IMR-90 (cell line): Measurements from ENCODE around the gene CYRIA. TPM values are rescaled to one million over a fixed set of nuclear protein-coding genes. Genes with fewer than 3 reads are reported as not detected.

Source experiments
- ATAC-seq: fragments of 200-7000 bp; cut with Tn5 transposase; 2 replicates; pipeline ENCODE4 v1.9.1; 2020; ENCODE audit warnings: low read depth, mild to moderate bottlenecking, moderate library complexity
- BruUV-seq: library from RNA; stranded (reverse); fragments of 400-500 nt; replicated peaks from 2 replicates; lab custom pipeline; 2021; lab: Mats Ljungman, UMichigan
- CTCF ChIA-PET: fragments of 300-600 bp; formaldehyde crosslinking; extraction: SDS; loops from one replicate; lab custom pipeline; 2021; ENCODE audit warnings: antibody characterized with exemption; lab: Yijun Ruan, JAX
- POLR2A ChIA-PET: fragments of 300-600 bp; sonication (Branson Sonifier 250); formaldehyde crosslinking; loops from one replicate; lab custom pipeline; 2022; ENCODE audit warnings: antibody characterized with exemption; ENCODE audit not compliant: unreplicated experiment; lab: Charles Lee
- DNase-seq: peaks from one replicate; pipeline ENCODE4 v3.0.0; 2013
- H2AFZ ChIP-seq: replicated peaks from 2 replicates; pipeline ENCODE3; 2013; ENCODE audit warnings: low read length, mild to moderate bottlenecking; ENCODE audit not compliant: poor library complexity
- H2AK5ac ChIP-seq: 2 replicates; pipeline ENCODE4 v1.6.1; 2013; ENCODE audit warnings: low read depth, low read length, inconsistent platforms
- H2AK9ac ChIP-seq: replicated peaks from 2 replicates; pipeline ENCODE3; 2013; ENCODE audit warnings: mild to moderate bottlenecking, low read depth, low read length, moderate library complexity; ENCODE audit not compliant: poor library complexity
- H2BK120ac ChIP-seq: 2 replicates; pipeline ENCODE4 v1.6.1; 2013; ENCODE audit warnings: low read depth, low read length, inconsistent platforms
- H2BK15ac ChIP-seq: 3 replicates; pipeline ENCODE4 v1.6.1; 2013; ENCODE audit warnings: low read depth, low read length, inconsistent platforms
- H2BK20ac ChIP-seq: 2 replicates; pipeline ENCODE4 v1.6.1; 2013; ENCODE audit warnings: low read depth, mild to moderate bottlenecking, inconsistent platforms, low read length, moderate library complexity
- H2BK5ac ChIP-seq: 2 replicates; pipeline ENCODE4 v1.6.1; 2013; ENCODE audit warnings: mild to moderate bottlenecking, low read depth, low read length, inconsistent platforms; ENCODE audit not compliant: poor library complexity, severe bottlenecking
- H3K14ac ChIP-seq: replicated peaks from 2 replicates; pipeline ENCODE4 v1.6.1; 2013; ENCODE audit warnings: low read depth, low read length, inconsistent platforms
- H3K18ac ChIP-seq: 2 replicates; pipeline ENCODE4 v1.6.1; 2013; ENCODE audit warnings: low read depth, low read length, control low read depth
- H3K23ac ChIP-seq: 2 replicates; pipeline ENCODE4 v1.6.1; 2013; ENCODE audit warnings: low read depth, low read length, inconsistent platforms
- H3K27ac ChIP-seq: 2 replicates; pipeline ENCODE4 v1.5.1; 2013; ENCODE audit warnings: mild to moderate bottlenecking, control low read depth, low read length; ENCODE audit not compliant: insufficient read depth
- H3K27me3 ChIP-seq: 2 replicates; pipeline ENCODE4 v1.6.1; 2013; ENCODE audit warnings: low read length; ENCODE audit not compliant: control insufficient read depth, insufficient read depth
- H3K36me3 ChIP-seq: 2 replicates; pipeline ENCODE4 v1.6.1; 2013; ENCODE audit warnings: low read length, mixed read lengths; ENCODE audit not compliant: control insufficient read depth, insufficient read depth
- H3K4ac ChIP-seq: 2 replicates; pipeline ENCODE4 v1.6.1; 2013; ENCODE audit warnings: low read depth, low read length, inconsistent platforms
- H3K4me1 ChIP-seq: 2 replicates; pipeline ENCODE4 v1.6.1; 2013; ENCODE audit warnings: low read length, mixed read lengths; ENCODE audit not compliant: control insufficient read depth, insufficient read depth
- H3K4me2 ChIP-seq: 2 replicates; pipeline ENCODE4 v1.6.1; 2013; ENCODE audit warnings: low read depth, mild to moderate bottlenecking, control low read depth, low read length, moderate library complexity
- H3K4me3 ChIP-seq: 2 replicates; pipeline ENCODE4 v1.5.1; 2013; ENCODE audit warnings: low read depth, mild to moderate bottlenecking, control low read depth, low read length, moderate library complexity; ENCODE audit not compliant: insufficient read depth
- H3K56ac ChIP-seq: 2 replicates; pipeline ENCODE4 v1.6.1; 2013; ENCODE audit warnings: low read length, inconsistent platforms; ENCODE audit not compliant: insufficient read depth; ENCODE audit errors: extremely low read depth
- H3K79me1 ChIP-seq, 2 experiments: 2 replicates each; pipeline ENCODE4 v1.6.1; 2013; ENCODE audit warnings: low read length in 2 of 2, inconsistent platforms in 1 of 2, low read depth in 1 of 2
- H3K9ac ChIP-seq: 2 replicates; pipeline ENCODE4 v1.6.1; 2013; ENCODE audit warnings: low read depth, low read length, control low read depth
- H3K9me1 ChIP-seq: 2 replicates; pipeline ENCODE4 v1.6.1; 2013; ENCODE audit warnings: low read length, inconsistent platforms; ENCODE audit not compliant: insufficient read depth
- H3K9me3 ChIP-seq: 2 replicates; pipeline ENCODE4 v1.6.1; 2013; ENCODE audit warnings: low read length; ENCODE audit not compliant: control insufficient read depth, insufficient read depth
- H4K20me1 ChIP-seq: 2 replicates; pipeline ENCODE4 v1.6.1; 2013; ENCODE audit warnings: low read length, inconsistent platforms; ENCODE audit not compliant: insufficient read depth
- H4K5ac ChIP-seq: 2 replicates; pipeline ENCODE4 v1.6.1; 2013; ENCODE audit warnings: mild to moderate bottlenecking, low read depth, low read length, control low read depth
- H4K8ac ChIP-seq, 2 experiments: 2 replicates each; pipeline ENCODE4 v1.6.1; 2013; ENCODE audit warnings: low read depth in 2 of 2, low read length in 2 of 2, control low read depth in 1 of 2, inconsistent platforms in 1 of 2
- H4K91ac ChIP-seq: 2 replicates; pipeline ENCODE4 v1.6.1; 2013; ENCODE audit warnings: low read depth, low read length, inconsistent platforms; ENCODE audit not compliant: insufficient read depth
- CEBPB ChIP-seq: IDR thresholded peaks from 2 replicates; pipeline ENCODE4 v1.6.1; 2012; ENCODE audit warnings: low read depth, low read length, improper control_type of control experiment
- MAFK ChIP-seq: IDR thresholded peaks from 2 replicates; pipeline ENCODE4 v1.6.1; 2012; ENCODE audit warnings: low read depth, low read length, improper control_type of control experiment
- POLR2A ChIP-seq: IDR thresholded peaks from 2 replicates; pipeline ENCODE4 v1.6.1; 2012; ENCODE audit warnings: mild to moderate bottlenecking, low read depth, low read length
- SMC3 ChIP-seq: fragments of 150-350 bp; IDR thresholded peaks from 2 replicates; pipeline ENCODE4 v1.6.1; 2016; ENCODE audit warnings: low read depth, mild to moderate bottlenecking, antibody characterized with exemption, low read length, moderate library complexity
- USF2 ChIP-seq: fragments of 150-350 bp; IDR thresholded peaks from 2 replicates; pipeline ENCODE4 v1.6.1; 2017; ENCODE audit warnings: mild to moderate bottlenecking, antibody characterized with exemption, low read length, low read depth
- WGBS, 2 experiments: methylation state at CpG; one replicate each; pipeline versions ENCODE4 v1.1.5 to v1.1.7; 2013; ENCODE audit warnings: missing lambda C conversion rate in 2 of 2; ENCODE audit not compliant: insufficient read length in 1 of 2; ENCODE audit errors: extremely low coverage in 2 of 2; 5-methylcytosine and 5-hydroxymethylcytosine counted together
- dilution Hi-C: fragments of 300-500 bp; cut with HindIII; formaldehyde crosslinking; loops from one replicate; pipeline ENCODE4 v1.14.3; 2018; ENCODE audit warnings: low sequenced_read_pairs; ENCODE audit not compliant: unreplicated experiment
- in situ Hi-C: fragments of 300-500 bp; cut with MboI; formaldehyde crosslinking; loops from 3 replicates; pipeline ENCODE4 v1.14.3; 2019; ENCODE audit warnings: low sequenced_read_pairs, inconsistent platforms, mixed read lengths
- intact Hi-C: fragments of 100-400 bp; cut with micrococcal nuclease; formaldehyde crosslinking; loops from 2 replicates; pipeline ENCODE4 v1.10.0; 2022
- polyA plus RNA-seq, 3 experiments: library from polyadenylated mRNA; depleted of rRNA; stranded (reverse); fragments of >200 nt; gene quantifications; 2 replicates each; pipeline ENCODE4 v1.2.3, GENCODE V29; 2012; ENCODE audit warnings: low replicate concordance in 1 of 3
- total RNA-seq: library from RNA; depleted of rRNA; stranded (reverse); fragments of >200 nt; gene quantifications from 2 replicates; pipeline ENCODE4 v1.2.3, GENCODE V29; 2012

Gene CYRIA
- total and polyA plus RNA-seq, 2 of the 4 experiments (the other 2 are of a cell fraction) = 1.7 to 3.8 TPM

GRCh38 chr2:16663121-16663905, 2.3 kb downstream of the CYRIA start:
- ChIA-PET CTCF (no interaction called here), POLR2A (no interaction called here)
- no peak overlapping the region for H4K8ac ChIP-seq
- no peak overlapping the region for H2AK9ac ChIP-seq
- DNase-seq (no peak), ATAC-seq (no peak)
- H3K4me3 ChIP-seq = no peak overlapping the region
- 0 out of 2 replicates have a peak overlapping the region, but pooled peaks have one; percentile 50 for H2AK5ac ChIP-seq
- H3K18ac ChIP-seq = peak overlapping the region; percentile 13; the same call in 1 of the 2 replicates
- no peak overlapping the region; the same call in 1 of the 2 replicates for H3K4ac ChIP-seq
- H3K27ac ChIP-seq = no peak overlapping the region
- no CpG with 5 or more reads among the region's 4 CpGs for WGBS, 2 experiments
- no peak overlapping the region for H2BK20ac ChIP-seq
- intact Hi-C loops = no loop called here
- H4K91ac ChIP-seq = no peak overlapping the region
- H3K79me1 ChIP-seq = 0 out of 4 replicates have a peak, but pooled peaks cover 0 to 4% of the 10 kb centered on the region in 2 experiments
- no peak overlapping the region for H2BK5ac ChIP-seq
- H2AFZ ChIP-seq = peak overlapping the region; percentile 14
- no peak overlapping the region for H3K23ac ChIP-seq
- in situ Hi-C loops = no loop called here
- no peak for TF ChIP-seq SMC3
- no peak for TF ChIP-seq MAFK
- TF ChIP-seq POLR2A = no peak
- TF ChIP-seq CEBPB = no peak
- TF ChIP-seq USF2 = no peak
- H3K56ac ChIP-seq = no peak overlapping the region
- no peaks in the 10 kb centered on the region; the same call in 1 of the 2 replicates for H3K9me1 ChIP-seq
- no peak overlapping the region for H3K14ac ChIP-seq
- no peaks in the 10 kb centered on the region for H3K9me3 ChIP-seq
- peaks cover 24% of the 10 kb centered on the region; the same call in 1 of the 2 replicates for H3K4me1 ChIP-seq
- no peak overlapping the region for H3K9ac ChIP-seq
- no peak overlapping the region; the same call in 1 of the 2 replicates for H4K5ac ChIP-seq
- H3K4me2 ChIP-seq = peak overlapping the region; percentile 66; the same call in 1 of the 2 replicates
- peaks cover 2% of the 10 kb centered on the region; the same call in 1 of the 2 replicates for H3K36me3 ChIP-seq
- H2BK120ac ChIP-seq = no peak overlapping the region
- BruUV-seq = no TSS peak
- dilution Hi-C loops = no loop called here
- no peak overlapping the region for H2BK15ac ChIP-seq
- H3K27me3 ChIP-seq = peaks cover 10% of the 10 kb centered on the region; the same call in 1 of the 2 replicates
- no peaks in the 10 kb centered on the region for H4K20me1 ChIP-seq
